ENCODE measurements around the gene PPP3CA.

PPP3CA gene

GRCh38 chr4:100984901-100985300 is 362.4 kb downstream of the PPP3CA start:
- DNase-seq = no peak

GRCh38 chr4:100983426-100983825 is 363.9 kb downstream of the PPP3CA start:
- no peak for DNase-seq

- no peak for DNase-seq
Observed at GRCh38 chr4:100982345-100982744, 365.0 kb downstream of the PPP3CA start.

GRCh38 chr4:100981447-100982204 is 365.7 kb downstream of the PPP3CA start:
- no peak for DNase-seq

- DNase-seq = no peak
Observed at GRCh38 chr4:100979736-100980135, 367.6 kb downstream of the PPP3CA start.

- DNase-seq = no peak
Observed at GRCh38 chr4:100977746-100978397, 369.5 kb downstream of the PPP3CA start.

GRCh38 chr4:100977274-100977673 is 370.1 kb downstream of the PPP3CA start:
- no peak for DNase-seq

All from NCI-H510A treated with DMSO at 0.1 percent for 48 hours (cell line).